Spleen (tissue), 7 donors: ENCODE measurements around the gene RPL27A.

ENCODE experiments used
- POLR2A ChIP-seq, 3 donors: fragments of 450-650 bp; IDR thresholded peaks; one replicate each; pipeline ENCODE4 v1.5.1; 2017; ENCODE audit warnings: antibody characterized with exemption in 3 of 3, mild to moderate bottlenecking in 1 of 3
- TF ChIP-seq, protein P1 (sequence below), 11 experiments: fragments of 200-600 bp in 7 of 11; fragments of 450-650 bp in 4 of 11; sonication (generic) in 4 of 11; IDR thresholded peaks in 8 of 11; conservative IDR thresholded peaks in 3 of 11; 1 replicate in 7 of 11; 2 replicates in 4 of 11; pipeline versions ENCODE4 v1.4.0 to v1.8.0; 2016 to 2021; ENCODE audit warnings: antibody characterized with exemption in 11 of 11, inconsistent platforms in 4 of 11, mild to moderate bottlenecking in 1 of 11
- donor health status: DM: no; HTN: no; CAD: no; lungs with moderate emphysema.
- donor health status: DM: no; HTN: no; CAD: no.
- donor health status: DM: no; HTN: no; CAD: no.

DNA sequence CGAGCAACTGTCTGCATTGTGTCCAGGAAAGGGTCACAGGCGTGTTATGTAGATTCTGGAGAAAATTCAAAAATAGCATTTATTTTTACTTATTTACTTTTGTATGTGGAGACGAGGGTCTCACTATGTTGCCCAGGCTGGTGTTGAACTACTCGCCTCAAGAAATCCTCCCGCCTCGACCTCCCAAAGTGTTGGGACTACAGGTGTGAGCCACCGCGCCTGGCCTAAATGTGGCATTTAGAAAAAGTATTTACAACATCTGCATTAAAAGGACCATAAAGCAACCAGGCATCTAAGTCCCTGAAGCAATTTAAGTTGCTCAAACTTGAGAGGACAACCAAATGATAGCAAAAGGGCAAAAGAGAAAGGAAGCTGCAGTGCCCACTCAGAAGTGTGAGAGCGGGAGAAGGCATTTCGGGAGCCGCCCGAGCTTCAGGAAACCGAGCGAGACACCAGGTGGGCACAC is 722 bp upstream of the RPL27A start:
- TF ChIP-seq, protein P1, sequence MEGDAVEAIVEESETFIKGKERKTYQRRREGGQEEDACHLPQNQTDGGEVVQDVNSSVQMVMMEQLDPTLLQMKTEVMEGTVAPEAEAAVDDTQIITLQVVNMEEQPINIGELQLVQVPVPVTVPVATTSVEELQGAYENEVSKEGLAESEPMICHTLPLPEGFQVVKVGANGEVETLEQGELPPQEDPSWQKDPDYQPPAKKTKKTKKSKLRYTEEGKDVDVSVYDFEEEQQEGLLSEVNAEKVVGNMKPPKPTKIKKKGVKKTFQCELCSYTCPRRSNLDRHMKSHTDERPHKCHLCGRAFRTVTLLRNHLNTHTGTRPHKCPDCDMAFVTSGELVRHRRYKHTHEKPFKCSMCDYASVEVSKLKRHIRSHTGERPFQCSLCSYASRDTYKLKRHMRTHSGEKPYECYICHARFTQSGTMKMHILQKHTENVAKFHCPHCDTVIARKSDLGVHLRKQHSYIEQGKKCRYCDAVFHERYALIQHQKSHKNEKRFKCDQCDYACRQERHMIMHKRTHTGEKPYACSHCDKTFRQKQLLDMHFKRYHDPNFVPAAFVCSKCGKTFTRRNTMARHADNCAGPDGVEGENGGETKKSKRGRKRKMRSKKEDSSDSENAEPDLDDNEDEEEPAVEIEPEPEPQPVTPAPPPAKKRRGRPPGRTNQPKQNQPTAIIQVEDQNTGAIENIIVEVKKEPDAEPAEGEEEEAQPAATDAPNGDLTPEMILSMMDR (IDR thresholded peaks at IDR 0.05 in 8 of 11, conservative IDR thresholded peaks at IDR 0.05 in 3 of 11) = no peak
- no peak for TF ChIP-seq POLR2A (IDR thresholded peaks at IDR 0.05)
